Measurements from ENCODE around the gene UVSSA.
"Not testable (repeated sequence)": the region's sequence is repeated elsewhere in the genome, so short reads cannot be mapped to it uniquely, and the experiment has no call there.

UVSSA gene

DNA sequence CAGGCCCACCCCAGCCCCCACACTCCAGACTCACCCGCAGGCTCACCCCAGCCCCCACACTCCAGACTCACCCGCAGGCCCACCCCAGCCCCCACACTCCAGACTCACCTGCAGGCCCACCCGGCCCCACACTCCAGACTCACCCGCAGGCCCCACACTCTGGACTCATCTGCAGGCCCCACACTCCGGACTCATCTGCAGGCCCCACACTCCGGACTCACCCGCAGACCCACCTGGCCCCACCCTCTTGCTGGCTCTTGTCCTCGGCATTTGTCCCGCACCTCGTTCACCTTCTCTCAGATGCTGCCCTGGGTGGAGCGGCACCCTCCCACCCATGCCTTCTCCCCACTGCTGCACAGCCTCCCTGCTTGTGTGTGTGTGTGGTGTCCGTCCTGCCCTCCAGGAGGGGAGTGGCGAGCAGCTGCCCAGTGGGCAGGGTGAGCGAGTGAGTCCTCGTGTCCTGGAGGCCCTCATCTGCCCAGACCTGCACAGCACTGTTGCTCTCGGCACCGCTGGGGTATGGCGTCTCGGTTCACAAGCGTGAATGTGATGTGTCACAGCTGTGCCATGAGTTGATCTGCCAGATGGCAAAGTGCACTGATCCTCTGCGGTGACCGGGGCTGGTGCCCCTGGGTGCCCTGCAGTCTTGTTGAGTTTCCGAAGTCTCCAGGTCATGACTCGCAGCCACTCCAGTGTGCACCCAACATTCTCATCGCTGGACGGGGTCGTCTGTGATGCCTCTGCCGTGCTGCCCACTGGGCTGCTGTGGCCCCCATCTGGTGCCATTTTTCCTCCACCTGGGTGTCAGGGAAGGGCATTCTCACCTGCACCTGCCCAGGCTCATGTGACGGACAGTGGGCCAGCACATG is 29.6 kb upstream of the UVSSA start:
- Histone ChIP-seq H3K4me1 (ENCODE audit: control insufficient read depth, insufficient read depth, low read length, poor library complexity, severe bottlenecking) (peaks cover 4% of the 10 kb centered on the region), H3K4me3 (ENCODE audit: extremely low read depth, insufficient read depth, low read length, poor library complexity, severe bottlenecking) (no peak overlapping the region), H3K27ac (ENCODE audit: low read depth, low read length, severe bottlenecking) (no peak overlapping the region), H3K9me3 (ENCODE audit: control insufficient read depth, low read length) (no peaks in the 10 kb centered on the region), H3K36me3 (ENCODE audit: control insufficient read depth, insufficient read depth, low read length) (peaks cover 95% of the 10 kb centered on the region)
- WGBS, 2 experiments (ENCODE audit: insufficient coverage in 2 of 2) = 94 to 98% methylated on average over 23 to 26 of the region's 29 CpGs

DNA sequence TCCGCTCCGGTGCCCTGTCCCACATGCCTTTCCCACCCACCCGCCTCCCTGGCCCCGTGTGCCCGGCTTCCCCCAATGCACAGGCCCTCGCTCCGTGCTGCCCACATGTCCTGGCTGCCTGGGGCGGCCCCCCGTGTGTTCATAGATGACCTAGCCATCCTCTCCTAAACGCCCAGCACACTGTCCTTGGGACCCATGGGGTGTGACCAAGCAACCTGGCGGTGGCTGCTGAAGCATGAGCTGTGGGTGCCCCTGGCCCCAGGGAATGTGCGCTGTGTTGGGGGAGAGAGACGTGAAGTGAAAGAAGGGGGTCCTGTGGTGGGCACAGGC is 29.0 kb upstream of the UVSSA start:
- no peaks in the 10 kb centered on the region for H3K9me3 ChIP-seq (ENCODE audit: control insufficient read depth, low read length)
- peaks cover 95% of the 10 kb centered on the region for H3K36me3 ChIP-seq (ENCODE audit: control insufficient read depth, insufficient read depth, low read length)
- H3K4me1 ChIP-seq (ENCODE audit: control insufficient read depth, insufficient read depth, low read length, poor library complexity, severe bottlenecking) = peaks cover 9% of the 10 kb centered on the region
- H3K4me3 ChIP-seq (ENCODE audit: extremely low read depth, insufficient read depth, low read length, poor library complexity, severe bottlenecking) = no peak overlapping the region
- no peak overlapping the region for H3K27ac ChIP-seq (ENCODE audit: low read depth, low read length, severe bottlenecking)
- WGBS, 2 experiments (ENCODE audit: insufficient coverage in 2 of 2) = 96 to 100% methylated on average over 12 to 13 of the region's 13 CpGs

DNA sequence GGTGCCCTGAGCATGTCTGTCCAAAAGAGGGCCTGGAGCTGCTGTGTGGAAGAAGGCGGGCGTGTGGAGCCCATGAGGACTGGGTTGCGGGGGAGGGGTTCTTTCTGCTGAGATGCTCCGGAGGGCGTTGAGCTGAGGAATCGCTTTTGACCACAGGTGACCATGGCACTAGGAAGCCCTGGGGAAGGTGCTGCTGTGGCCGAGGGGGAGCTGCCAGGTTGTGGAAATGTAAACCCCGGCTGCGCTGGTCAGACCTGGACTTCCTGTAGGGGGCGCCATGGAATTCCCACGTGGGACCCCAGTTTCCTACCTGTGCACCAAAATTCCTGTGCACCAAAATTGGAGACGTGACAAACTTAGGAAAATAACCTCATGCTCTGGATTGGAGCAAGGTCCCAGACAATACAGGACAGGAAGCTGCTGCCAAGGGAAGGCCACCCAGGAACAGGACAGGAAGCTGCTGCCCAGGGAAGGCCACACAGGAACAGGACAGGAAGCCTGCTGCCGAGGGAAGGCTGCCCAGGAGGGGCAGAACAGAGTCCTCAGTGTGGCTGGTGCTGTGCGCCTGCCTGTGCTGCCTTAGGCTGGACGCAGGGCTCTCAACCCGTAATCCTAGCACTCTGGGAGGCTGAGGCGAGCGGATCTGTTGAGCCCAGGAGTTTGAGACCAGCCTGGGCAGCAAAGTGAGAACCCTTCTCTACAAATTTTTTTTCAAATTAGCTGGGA is 28.4 kb upstream of the UVSSA start:
- Histone ChIP-seq H3K36me3 (ENCODE audit: control insufficient read depth, insufficient read depth, low read length) (peaks cover 95% of the 10 kb centered on the region), H3K27ac (ENCODE audit: low read depth, low read length, severe bottlenecking) (no peak overlapping the region), H3K4me3 (ENCODE audit: extremely low read depth, insufficient read depth, low read length, poor library complexity, severe bottlenecking) (no peak overlapping the region), H3K4me1 (ENCODE audit: control insufficient read depth, insufficient read depth, low read length, poor library complexity, severe bottlenecking) (peaks cover 16% of the 10 kb centered on the region), H3K9me3 (ENCODE audit: control insufficient read depth, low read length) (no peaks in the 10 kb centered on the region)
- WGBS, 2 experiments (ENCODE audit: insufficient coverage in 2 of 2) = 91 to 93% methylated on average over 15 to 16 of the region's 18 CpGs

DNA sequence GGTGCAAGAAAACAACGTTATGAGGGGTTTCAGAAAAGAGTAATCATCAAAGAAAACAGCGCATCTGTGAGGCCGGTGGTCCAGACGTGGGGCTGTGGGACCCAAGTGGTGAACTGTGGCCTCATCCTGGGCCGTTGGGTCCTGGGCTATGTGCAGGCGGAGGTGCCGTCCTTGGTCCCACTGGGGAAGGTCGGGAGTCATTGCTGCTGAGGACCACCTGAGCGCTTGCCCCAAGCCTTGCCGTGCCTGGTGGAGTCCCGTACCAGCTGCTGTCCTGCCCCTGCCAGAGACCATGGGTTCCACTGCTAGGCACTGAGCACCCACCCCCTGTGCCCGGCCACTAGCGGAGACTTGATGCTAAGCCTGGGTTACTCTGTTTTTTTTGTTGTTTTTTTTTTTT is 25.5 kb upstream of the UVSSA start:
- Histone ChIP-seq H3K4me3 (ENCODE audit: extremely low read depth, insufficient read depth, low read length, poor library complexity, severe bottlenecking) (no peak overlapping the region), H3K9me3 (ENCODE audit: control insufficient read depth, low read length) (no peaks in the 10 kb centered on the region), H3K36me3 (ENCODE audit: control insufficient read depth, insufficient read depth, low read length) (peaks cover 86% of the 10 kb centered on the region), H3K4me1 (ENCODE audit: control insufficient read depth, insufficient read depth, low read length, poor library complexity, severe bottlenecking) (peaks cover 22% of the 10 kb centered on the region), H3K27ac (ENCODE audit: low read depth, low read length, severe bottlenecking) (no peak overlapping the region)
- WGBS, 2 experiments (ENCODE audit: insufficient coverage in 2 of 2) = 94 to 97% methylated on average over 11 to 12 of the region's 13 CpGs

DNA sequence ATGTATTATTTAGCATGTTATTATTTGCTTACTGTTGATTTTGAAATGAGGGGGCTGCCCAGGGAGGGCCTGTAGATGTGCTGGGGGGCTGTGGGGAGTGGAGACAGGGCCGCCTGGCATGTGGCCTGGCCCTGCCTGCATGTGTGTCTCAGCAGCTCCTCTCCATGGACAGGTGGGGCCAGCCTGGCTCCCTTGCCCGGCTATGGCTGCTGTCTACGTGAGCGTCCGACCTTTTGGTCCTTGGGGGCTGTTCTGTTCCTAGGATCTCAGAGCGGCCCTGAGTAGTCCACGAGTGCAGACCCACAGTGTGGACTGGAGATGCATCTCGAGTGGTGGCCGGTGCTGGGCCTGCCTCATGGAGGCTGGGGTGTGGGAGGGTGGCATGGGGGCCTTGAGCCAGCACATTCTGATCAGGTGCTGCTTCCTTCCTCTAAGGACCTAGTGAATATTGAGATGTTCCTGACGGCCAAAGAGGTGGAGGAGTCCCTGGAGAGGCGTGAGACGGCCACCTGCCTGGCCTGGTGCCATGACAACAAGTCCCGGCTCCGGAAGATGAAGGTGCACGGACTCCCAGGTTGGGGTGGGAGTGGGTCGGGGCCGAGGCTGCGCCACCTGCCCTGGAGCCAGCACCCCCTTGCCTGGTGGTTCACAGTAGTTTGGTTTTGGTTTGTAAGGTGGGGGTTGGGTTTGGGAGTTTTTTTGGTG is 24.9 kb upstream of the UVSSA start:
- no peaks in the 10 kb centered on the region for H3K9me3 ChIP-seq (ENCODE audit: control insufficient read depth, low read length)
- 94 to 96% methylated on average over 15 to 18 of the region's 18 CpGs for WGBS, 2 experiments (ENCODE audit: insufficient coverage in 2 of 2)
- no peak overlapping the region for H3K27ac ChIP-seq (ENCODE audit: low read depth, low read length, severe bottlenecking)
- peaks cover 22% of the 10 kb centered on the region for H3K4me1 ChIP-seq (ENCODE audit: control insufficient read depth, insufficient read depth, low read length, poor library complexity, severe bottlenecking)
- H3K36me3 ChIP-seq (ENCODE audit: control insufficient read depth, insufficient read depth, low read length) = peaks cover 87% of the 10 kb centered on the region
- H3K4me3 ChIP-seq (ENCODE audit: extremely low read depth, insufficient read depth, low read length, poor library complexity, severe bottlenecking) = no peak overlapping the region

DNA sequence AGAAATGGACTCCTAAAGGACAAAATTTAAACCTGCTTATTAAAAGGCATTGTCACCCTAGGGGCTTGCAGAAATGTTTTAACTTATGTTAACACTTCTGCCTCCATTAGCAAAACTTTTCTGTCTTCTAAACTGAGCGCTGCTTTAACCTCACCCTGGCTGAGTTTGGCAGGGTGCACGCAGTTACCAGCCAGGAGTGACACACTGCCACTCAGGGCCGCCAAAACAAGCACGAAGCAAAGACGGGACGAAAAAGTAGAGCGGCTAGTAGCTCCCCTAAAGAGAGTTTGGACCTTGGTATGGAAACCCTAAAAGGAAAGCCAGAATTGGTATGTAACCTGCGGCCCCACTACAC is 23.8 kb upstream of the UVSSA start:
- H3K4me3 ChIP-seq (ENCODE audit: extremely low read depth, insufficient read depth, low read length, poor library complexity, severe bottlenecking) = no peak overlapping the region
- H3K9me3 ChIP-seq (ENCODE audit: control insufficient read depth, low read length) = no peaks in the 10 kb centered on the region
- H3K36me3 ChIP-seq (ENCODE audit: control insufficient read depth, insufficient read depth, low read length) = peaks cover 86% of the 10 kb centered on the region
- H3K4me1 ChIP-seq (ENCODE audit: control insufficient read depth, insufficient read depth, low read length, poor library complexity, severe bottlenecking) = peaks cover 22% of the 10 kb centered on the region
- WGBS, 2 experiments (ENCODE audit: insufficient coverage in 2 of 2) = 99 to 100% methylated on average over 4 to 7 of the region's 8 CpGs
- peak overlapping the region; percentile 96 for H3K27ac ChIP-seq (ENCODE audit: low read depth, low read length, severe bottlenecking)

DNA sequence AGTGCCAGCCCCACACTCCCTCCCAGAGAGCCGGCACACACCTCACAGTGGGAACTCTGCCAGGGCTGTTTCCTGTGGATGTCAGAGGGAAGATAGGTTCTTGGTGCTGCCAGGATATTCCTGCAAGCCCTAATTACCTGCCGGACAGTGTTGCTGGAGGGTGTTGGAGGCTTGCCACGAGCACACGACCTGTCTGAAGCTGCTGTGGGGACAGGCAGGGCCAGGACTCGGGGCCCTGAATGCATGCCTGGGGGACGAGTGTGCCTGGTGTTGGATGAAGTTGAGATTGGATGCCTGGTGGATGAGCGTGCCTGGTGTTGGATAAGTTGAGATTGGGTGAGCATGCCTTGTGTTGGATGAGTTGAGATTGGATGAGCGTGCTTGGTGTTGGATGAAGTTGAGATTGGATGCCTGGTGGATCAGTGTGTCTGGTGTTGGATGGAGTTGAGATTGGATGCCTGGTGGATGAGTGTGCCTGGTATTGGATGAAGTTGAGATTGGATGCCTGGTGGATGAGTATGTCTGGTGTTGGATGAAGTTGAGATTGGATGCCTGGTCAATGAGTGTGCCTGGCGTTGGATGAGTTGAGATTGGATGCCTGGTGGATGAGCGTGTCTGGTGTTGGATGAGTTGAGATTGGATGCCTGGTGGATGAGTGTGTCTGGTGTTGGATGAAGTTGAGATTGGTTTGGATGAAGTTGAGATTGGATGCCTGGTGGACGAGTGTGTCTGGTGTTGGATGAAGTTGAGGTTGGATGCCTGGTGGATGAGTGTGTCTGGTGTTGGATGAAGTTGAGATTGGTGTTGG is 23.2 kb upstream of the UVSSA start:
- peaks cover 22% of the 10 kb centered on the region for H3K4me1 ChIP-seq (ENCODE audit: control insufficient read depth, insufficient read depth, low read length, poor library complexity, severe bottlenecking)
- WGBS, 2 experiments (ENCODE audit: insufficient coverage in 2 of 2) = 89 to 95% methylated on average over 7 to 10 of the region's 11 CpGs
- H3K36me3 ChIP-seq (ENCODE audit: control insufficient read depth, insufficient read depth, low read length) = peaks cover 86% of the 10 kb centered on the region
- no peaks in the 10 kb centered on the region for H3K9me3 ChIP-seq (ENCODE audit: control insufficient read depth, low read length)
- H3K27ac ChIP-seq (ENCODE audit: low read depth, low read length, severe bottlenecking) = peak overlapping the region; percentile 96
- H3K4me3 ChIP-seq (ENCODE audit: extremely low read depth, insufficient read depth, low read length, poor library complexity, severe bottlenecking) = no peak overlapping the region

DNA sequence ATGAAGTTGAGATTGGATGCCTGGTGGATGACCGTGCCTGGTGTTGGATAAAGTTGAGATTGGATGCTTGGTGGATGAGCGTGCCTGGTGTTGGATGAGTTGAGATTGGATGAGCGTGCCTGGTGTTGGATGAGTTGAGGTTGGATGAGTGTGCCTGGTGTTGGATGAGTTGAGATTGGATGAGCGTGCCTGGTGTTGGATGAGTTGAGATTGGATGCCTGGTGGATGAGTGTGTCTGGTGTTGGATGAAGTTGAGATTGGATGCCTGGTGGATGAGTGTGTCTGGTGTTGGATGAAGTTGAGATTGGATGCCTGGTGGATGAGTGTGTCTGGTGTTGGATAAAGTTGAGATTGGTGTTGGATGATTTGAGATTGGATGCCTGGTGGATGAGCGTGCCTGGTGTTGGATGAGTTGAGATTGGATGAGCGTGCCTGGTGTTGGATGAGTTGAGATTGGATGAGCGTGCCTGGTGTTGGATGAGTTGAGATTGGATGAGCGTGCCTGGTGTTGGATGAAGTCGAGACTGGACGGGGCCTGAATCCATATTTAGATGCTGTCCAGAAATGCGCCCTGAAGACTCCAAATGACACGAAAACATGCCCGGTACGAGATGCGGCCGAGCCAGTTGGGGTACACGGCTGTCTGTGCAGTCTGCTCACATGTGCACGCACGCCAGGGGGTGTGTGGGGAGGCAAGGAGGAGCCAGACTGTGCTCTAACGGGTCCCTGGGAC is 22.4 kb upstream of the UVSSA start:
- H3K4me1 ChIP-seq (ENCODE audit: control insufficient read depth, insufficient read depth, low read length, poor library complexity, severe bottlenecking) = peaks cover 22% of the 10 kb centered on the region
- peaks cover 86% of the 10 kb centered on the region for H3K36me3 ChIP-seq (ENCODE audit: control insufficient read depth, insufficient read depth, low read length)
- H3K4me3 ChIP-seq (ENCODE audit: extremely low read depth, insufficient read depth, low read length, poor library complexity, severe bottlenecking); H3K9me3 ChIP-seq (ENCODE audit: control insufficient read depth, low read length): not testable (repeated sequence)
- 95% methylated on average over 18 to 20 of the region's 20 CpGs for WGBS, 2 experiments (ENCODE audit: insufficient coverage in 2 of 2)
- peak overlapping the region; percentile 96 for H3K27ac ChIP-seq (ENCODE audit: low read depth, low read length, severe bottlenecking)

DNA sequence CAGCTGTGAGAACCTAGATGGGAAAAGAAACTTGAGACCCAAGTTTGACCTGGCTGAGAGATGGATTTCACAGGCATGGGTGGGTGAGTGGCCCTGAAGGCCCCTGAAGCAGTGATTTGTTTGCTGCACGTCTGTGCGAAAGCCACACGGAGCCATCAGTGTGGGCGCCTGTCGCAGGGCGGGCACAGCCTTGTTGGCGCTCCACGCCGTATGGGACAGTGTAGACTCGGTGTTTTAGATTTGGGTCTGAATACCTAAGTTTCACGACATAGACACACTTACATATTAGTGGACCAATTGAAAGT is 21.9 kb upstream of the UVSSA start:
- H3K9me3 ChIP-seq (ENCODE audit: control insufficient read depth, low read length) = no peaks in the 10 kb centered on the region
- peaks cover 22% of the 10 kb centered on the region for H3K4me1 ChIP-seq (ENCODE audit: control insufficient read depth, insufficient read depth, low read length, poor library complexity, severe bottlenecking)
- peaks cover 84% of the 10 kb centered on the region for H3K36me3 ChIP-seq (ENCODE audit: control insufficient read depth, insufficient read depth, low read length)
- WGBS, 2 experiments (ENCODE audit: insufficient coverage in 2 of 2) = 93 to 100% methylated on average over 1 to 6 of the region's 11 CpGs
- H3K4me3 ChIP-seq (ENCODE audit: extremely low read depth, insufficient read depth, low read length, poor library complexity, severe bottlenecking) = no peak overlapping the region
- H3K27ac ChIP-seq (ENCODE audit: low read depth, low read length, severe bottlenecking) = peak overlapping the region; percentile 96

All from mesodermal cell (in vitro differentiated cells).